K562 (cell line): ENCODE results near the gene CALHM1. TPM values are rescaled to one million over a fixed set of nuclear protein-coding genes. Genes with fewer than 3 reads are reported as not detected.

Experiments used
- ATAC-seq: fragments of 200-7000 bp; cut with Tn5 transposase; 3 replicates; pipeline ENCODE4 v1.9.1; 2020; ENCODE audit warnings: moderate library complexity
- BruUV-seq: library from RNA; stranded (reverse); fragments of 400-500 nt; replicated peaks from 2 replicates; lab custom pipeline; 2021; lab: Mats Ljungman, UMichigan
- CTCF ChIA-PET: fragments of 300-600 bp; formaldehyde crosslinking; extraction: SDS; loops from one replicate; lab custom pipeline; 2021; ENCODE audit warnings: low intra/inter-chr PET ratio; lab: Yijun Ruan, JAX
- POLR2A ChIA-PET: fragments of 300-600, 350-650 bp; sonication (Branson Sonifier 250); formaldehyde crosslinking; extraction: SDS; loops from one replicate; lab custom pipeline; 2021; ENCODE audit warnings: antibody characterized with exemption, inconsistent platforms; lab: Yijun Ruan, JAX
- DNase-seq, 4 experiments: peaks; one replicate each; pipeline versions ENCODE4 v3.0.0 to v3.0.0-alpha.2; 2011 to 2018; ENCODE audit warnings: low spot score in 3 of 4, mixed read lengths in 3 of 4; ENCODE audit errors: extremely low read depth in 1 of 4
- FAIRE-seq: peaks from 2 replicates; lab custom pipeline; 2011; peaks lifted over from hg19 to GRCh38; lab: Jason Lieb, UNC
- H2AFZ ChIP-seq: 2 replicates; pipeline ENCODE4 v1.6.0; 2011; ENCODE audit warnings: low read depth, low read length, control low read depth, inconsistent platforms
- H3K27ac ChIP-seq: fragments of 200-600 bp; 3 replicates; pipeline ENCODE4 v1.8.0; 2011; ENCODE audit warnings: low read depth, mild to moderate bottlenecking, control low read depth, inconsistent platforms, low read length, moderate library complexity, mixed read lengths; ENCODE audit errors: extremely low read depth
- H3K27me3 ChIP-seq, 2 experiments: fragments of 300-600 bp in 1 of 2; 2 replicates in 1 of 2; 3 replicates in 1 of 2; pipeline versions ENCODE4 v1.6.0 to v1.8.0; 2011; ENCODE audit warnings: inconsistent platforms in 2 of 2, low read length in 2 of 2, mild to moderate bottlenecking in 1 of 2, mixed read lengths in 1 of 2, moderate library complexity in 1 of 2; ENCODE audit not compliant: control insufficient read depth in 2 of 2, insufficient read depth in 2 of 2
- H3K36me3 ChIP-seq: fragments of 300-600 bp; 3 replicates; pipeline ENCODE4 v1.8.0; 2011; ENCODE audit warnings: mild to moderate bottlenecking, low read length, inconsistent platforms; ENCODE audit not compliant: control insufficient read depth, insufficient read depth
- H3K4me1 ChIP-seq, 2 experiments: fragments of 200-600 bp in 1 of 2; replicated peaks in 1 of 2; 2 replicates in 1 of 2; 3 replicates in 1 of 2; pipeline versions ENCODE4 v1.5.1 to v1.8.0; 2011; ENCODE audit warnings: inconsistent platforms in 2 of 2, low read length in 2 of 2, mild to moderate bottlenecking in 1 of 2, mixed read lengths in 1 of 2, moderate library complexity in 1 of 2; ENCODE audit not compliant: control insufficient read depth in 2 of 2, insufficient read depth in 2 of 2
- H3K4me2 ChIP-seq: 2 replicates; pipeline ENCODE4 v1.6.1; 2011; ENCODE audit warnings: low read length, control low read depth, inconsistent platforms, mixed read lengths; ENCODE audit not compliant: insufficient read depth
- H3K4me3 ChIP-seq: fragments of 200-600 bp; sonication (generic), shearing (Covaris generic); 2 replicates; pipeline ENCODE4 v1.5.1; 2016; ENCODE audit warnings: control low read depth, inconsistent platforms
- H3K79me2 ChIP-seq: fragments of 200-600 bp; 3 replicates; pipeline ENCODE4 v1.8.0; 2011; ENCODE audit warnings: low read length, inconsistent platforms; ENCODE audit not compliant: control insufficient read depth, insufficient read depth
- H3K9ac ChIP-seq, 2 experiments: 2 replicates each; pipeline versions ENCODE4 v1.6.0 to v1.6.1; 2011; ENCODE audit warnings: low read depth in 2 of 2, low read length in 2 of 2, control low read depth in 1 of 2, inconsistent platforms in 1 of 2, mild to moderate bottlenecking in 1 of 2, mixed read lengths in 1 of 2; ENCODE audit not compliant: insufficient read depth in 1 of 2
- H3K9me1 ChIP-seq: one replicate; pipeline ENCODE4 v1.6.0; 2011; ENCODE audit warnings: inconsistent platforms, mild to moderate bottlenecking, low read length, moderate library complexity; ENCODE audit not compliant: control insufficient read depth, insufficient read depth
- H3K9me3 ChIP-seq: replicated peaks from 2 replicates; pipeline ENCODE4 v1.5.1; 2011; ENCODE audit warnings: low read depth, low read length, inconsistent platforms; ENCODE audit not compliant: control insufficient read depth, insufficient read depth
- H4K20me1 ChIP-seq: replicated peaks from 2 replicates; pipeline ENCODE4 v1.6.1; 2011; ENCODE audit warnings: low read length, inconsistent platforms, mixed read lengths; ENCODE audit not compliant: control insufficient read depth, insufficient read depth
- ILF3 ChIP-seq: fragments of 450-650 bp; IDR thresholded peaks from 2 replicates; pipeline ENCODE4 v1.6.1; 2018; ENCODE audit warnings: antibody characterized with exemption, mild to moderate bottlenecking, moderate library complexity, borderline replicate concordance
- MTF1 ChIP-seq: fragments of 250-450 bp; sonication (Bioruptor Pico); IDR thresholded peaks from 2 replicates; pipeline ENCODE4 v1.9.0; 2021; ENCODE audit warnings: moderate library complexity, mild to moderate bottlenecking, inconsistent platforms, borderline replicate concordance
- NFIX ChIP-seq: fragments of 250-450 bp; sonication (Bioruptor Pico); IDR thresholded peaks from 2 replicates; pipeline ENCODE4 v1.4.0; 2020; ENCODE audit warnings: low read depth, mild to moderate bottlenecking, moderate library complexity
- PCBP1 ChIP-seq: fragments of 200-400 bp; formaldehyde crosslinking; IDR thresholded peaks from 2 replicates; pipeline ENCODE4 v1.6.1; 2018; ENCODE audit warnings: mild to moderate bottlenecking, low read depth, low read length; ENCODE audit not compliant: poor library complexity, severe bottlenecking
- SUPT5H ChIP-seq: fragments of 450-650 bp; IDR thresholded peaks from 2 replicates; pipeline ENCODE4 v1.6.1; 2016
- ZNF707 ChIP-seq: fragments of 250-450 bp; sonication (Bioruptor Pico); conservative IDR thresholded peaks from 2 replicates; pipeline ENCODE4 v1.8.0; 2022; ENCODE audit warnings: inconsistent platforms, mild to moderate bottlenecking, moderate library complexity
- ZNF764 ChIP-seq: fragments of 250-450 bp; sonication (Bioruptor Pico); IDR thresholded peaks from 2 replicates; pipeline ENCODE4 v1.4.0; 2020; ENCODE audit warnings: low read depth, mild to moderate bottlenecking, moderate library complexity
- WGBS: fragments of 100-300 bp; shearing (Covaris generic); methylation state at CpG from one replicate; pipeline ENCODE4 v1.1.6; 2016; ENCODE audit warnings: low coverage, mixed read lengths; ENCODE audit not compliant: insufficient coverage; ENCODE audit errors: missing lambda C conversion rate; 5-methylcytosine and 5-hydroxymethylcytosine counted together
- in situ Hi-C: fragments of 300-500 bp; cut with MboI; formaldehyde crosslinking; loops from 4 replicates; pipeline ENCODE4 v1.15.0; 2018; ENCODE audit warnings: inconsistent platforms, mixed read lengths
- intact Hi-C: fragments of 100-400 bp; cut with micrococcal nuclease; formaldehyde crosslinking; loops from 2 replicates; pipeline ENCODE4 v1.14.2; 2022
- polyA plus RNA-seq, 8 experiments: library from polyadenylated mRNA; depleted of rRNA in 4 of 8; stranded (reverse) in 5 of 8; unstranded in 3 of 8; fragments of >200 nt; fragmentation: Nextera tagmentation in 2 of 8; fragmentation: Illumina TruSeq in 1 of 8; extraction: Ambion mirVana in 2 of 8; extraction: Trizol in 1 of 8; gene quantifications; 2 replicates each; pipeline versions ENCODE4 v1.2.1 to v1.2.3, GENCODE V29; 2011 to 2014; ENCODE audit warnings: inconsistent platforms in 1 of 8, missing spikeins in 1 of 8
- total RNA-seq, 7 experiments: library from RNA; depleted of rRNA in 6 of 7; stranded (reverse); fragments of >200 nt in 6 of 7; fragmentation: Illumina TruSeq in 2 of 7; extraction: Trizol in 2 of 7; gene quantifications; 2 replicates each; pipeline versions ENCODE4 v1.2.1 to v1.2.3, GENCODE V29; 2011 to 2021; ENCODE audit warnings: low replicate concordance in 1 of 7
- TF ChIP-seq, protein P1 (sequence below): sonication (generic); formaldehyde crosslinking; IDR thresholded peaks from 2 replicates; pipeline ENCODE4 v1.9.0; 2022; ENCODE audit warnings: mild to moderate bottlenecking, missing genetic modification reagents
- TF ChIP-seq, protein P2 (sequence below): fragments of 450-650 bp; IDR thresholded peaks from 2 replicates; pipeline ENCODE4 v1.6.1; 2017; ENCODE audit warnings: antibody characterized with exemption, mild to moderate bottlenecking
- TF ChIP-seq, protein P3 (sequence below): sonication (generic); formaldehyde crosslinking; IDR thresholded peaks from 2 replicates; pipeline ENCODE4 v1.8.1; 2023; ENCODE audit warnings: mild to moderate bottlenecking, missing genetic modification reagents, moderate library complexity

The CALHM1 gene
- total and polyA plus RNA-seq, 9 of the 15 experiments (the other 6 are each of a cell fraction or from before 2014, with no cell fraction given): 0.03 TPM; not detected in 8

DNA sequence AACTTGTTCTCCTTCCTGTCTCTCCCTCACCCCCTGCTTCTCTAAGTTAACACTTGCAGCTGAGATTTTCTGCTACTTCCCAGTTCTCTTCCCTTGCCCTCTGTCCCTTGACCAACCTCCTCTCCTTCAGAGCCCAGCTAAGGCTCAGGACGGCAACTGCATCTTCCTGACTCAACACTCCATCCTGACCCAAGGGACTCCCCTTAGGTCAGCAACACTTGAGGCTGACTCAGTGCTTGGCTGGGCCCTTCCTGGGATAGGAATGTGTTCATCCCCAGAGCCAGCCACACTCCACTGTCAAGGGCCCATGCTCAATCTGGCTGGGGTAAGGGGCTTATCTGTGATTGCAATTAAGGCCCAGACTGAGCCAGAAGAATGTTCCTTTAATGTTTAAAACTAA lies 10.0 kb downstream of the CALHM1 start:
- POLR2A ChIA-PET: no interaction called here
- H3K4me1 ChIP-seq: peaks cover 2 to 21% of the 10 kb centered on the region in 2 experiments; a peak in 3 of 5 replicates

More for the DNA sequence above, 10.0 kb downstream of the CALHM1 start:
- no peak overlapping the region for H2AFZ ChIP-seq
- DNase-seq: no peak
- H3K9me3 ChIP-seq: no peaks in the 10 kb centered on the region
- no TSS peak for BruUV-seq
- CTCF ChIA-PET: no interaction called here
- in situ Hi-C loops: no loop called here
- H3K36me3 ChIP-seq: peaks cover 41% of the 10 kb centered on the region; the same call in 2 of the 3 replicates
- H3K9me1 ChIP-seq: no peaks in the 10 kb centered on the region
- H3K79me2 ChIP-seq: no peaks in the 10 kb centered on the region
- TF ChIP-seq, protein P1, sequence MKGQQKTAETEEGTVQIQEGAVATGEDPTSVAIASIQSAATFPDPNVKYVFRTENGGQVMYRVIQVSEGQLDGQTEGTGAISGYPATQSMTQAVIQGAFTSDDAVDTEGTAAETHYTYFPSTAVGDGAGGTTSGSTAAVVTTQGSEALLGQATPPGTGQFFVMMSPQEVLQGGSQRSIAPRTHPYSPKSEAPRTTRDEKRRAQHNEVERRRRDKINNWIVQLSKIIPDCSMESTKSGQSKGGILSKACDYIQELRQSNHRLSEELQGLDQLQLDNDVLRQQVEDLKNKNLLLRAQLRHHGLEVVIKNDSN: no peak
- TF ChIP-seq ZNF764 (CRISPR knock-in tag) (no peak), SUPT5H (no peak), NFIX (CRISPR knock-in tag) (no peak), MTF1 (CRISPR knock-in tag) (no peak), ZNF707 (no peak), PCBP1 (no peak), ILF3 (no peak)
- TF ChIP-seq, protein P2, sequence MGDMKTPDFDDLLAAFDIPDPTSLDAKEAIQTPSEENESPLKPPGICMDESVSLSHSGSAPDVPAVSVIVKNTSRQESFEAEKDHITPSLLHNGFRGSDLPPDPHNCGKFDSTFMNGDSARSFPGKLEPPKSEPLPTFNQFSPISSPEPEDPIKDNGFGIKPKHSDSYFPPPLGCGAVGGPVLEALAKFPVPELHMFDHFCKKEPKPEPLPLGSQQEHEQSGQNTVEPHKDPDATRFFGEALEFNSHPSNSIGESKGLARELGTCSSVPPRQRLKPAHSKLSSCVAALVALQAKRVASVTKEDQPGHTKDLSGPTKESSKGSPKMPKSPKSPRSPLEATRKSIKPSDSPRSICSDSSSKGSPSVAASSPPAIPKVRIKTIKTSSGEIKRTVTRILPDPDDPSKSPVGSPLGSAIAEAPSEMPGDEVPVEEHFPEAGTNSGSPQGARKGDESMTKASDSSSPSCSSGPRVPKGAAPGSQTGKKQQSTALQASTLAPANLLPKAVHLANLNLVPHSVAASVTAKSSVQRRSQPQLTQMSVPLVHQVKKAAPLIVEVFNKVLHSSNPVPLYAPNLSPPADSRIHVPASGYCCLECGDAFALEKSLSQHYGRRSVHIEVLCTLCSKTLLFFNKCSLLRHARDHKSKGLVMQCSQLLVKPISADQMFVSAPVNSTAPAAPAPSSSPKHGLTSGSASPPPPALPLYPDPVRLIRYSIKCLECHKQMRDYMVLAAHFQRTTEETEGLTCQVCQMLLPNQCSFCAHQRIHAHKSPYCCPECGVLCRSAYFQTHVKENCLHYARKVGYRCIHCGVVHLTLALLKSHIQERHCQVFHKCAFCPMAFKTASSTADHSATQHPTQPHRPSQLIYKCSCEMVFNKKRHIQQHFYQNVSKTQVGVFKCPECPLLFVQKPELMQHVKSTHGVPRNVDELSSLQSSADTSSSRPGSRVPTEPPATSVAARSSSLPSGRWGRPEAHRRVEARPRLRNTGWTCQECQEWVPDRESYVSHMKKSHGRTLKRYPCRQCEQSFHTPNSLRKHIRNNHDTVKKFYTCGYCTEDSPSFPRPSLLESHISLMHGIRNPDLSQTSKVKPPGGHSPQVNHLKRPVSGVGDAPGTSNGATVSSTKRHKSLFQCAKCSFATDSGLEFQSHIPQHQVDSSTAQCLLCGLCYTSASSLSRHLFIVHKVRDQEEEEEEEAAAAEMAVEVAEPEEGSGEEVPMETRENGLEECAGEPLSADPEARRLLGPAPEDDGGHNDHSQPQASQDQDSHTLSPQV: no peak
- TF ChIP-seq, protein P3, sequence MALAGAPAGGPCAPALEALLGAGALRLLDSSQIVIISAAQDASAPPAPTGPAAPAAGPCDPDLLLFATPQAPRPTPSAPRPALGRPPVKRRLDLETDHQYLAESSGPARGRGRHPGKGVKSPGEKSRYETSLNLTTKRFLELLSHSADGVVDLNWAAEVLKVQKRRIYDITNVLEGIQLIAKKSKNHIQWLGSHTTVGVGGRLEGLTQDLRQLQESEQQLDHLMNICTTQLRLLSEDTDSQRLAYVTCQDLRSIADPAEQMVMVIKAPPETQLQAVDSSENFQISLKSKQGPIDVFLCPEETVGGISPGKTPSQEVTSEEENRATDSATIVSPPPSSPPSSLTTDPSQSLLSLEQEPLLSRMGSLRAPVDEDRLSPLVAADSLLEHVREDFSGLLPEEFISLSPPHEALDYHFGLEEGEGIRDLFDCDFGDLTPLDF (CRISPR knock-in tag): no peak
- TF ChIP-seq, all 486 proteins: peak for 0
- no peaks in the 10 kb centered on the region for H3K27me3 ChIP-seq
- H3K27ac ChIP-seq: no peak overlapping the region
- no peak overlapping the region for H3K9ac ChIP-seq
- H4K20me1 ChIP-seq: 0 out of 2 replicates have a peak, but pooled peaks cover 3% of the 10 kb centered on the region
- no peak overlapping the region for H3K4me3 ChIP-seq
- H3K4me2 ChIP-seq: no peak overlapping the region
- WGBS: 57% methylated on average over 1 of the region's 1 CpG
- no peak for ATAC-seq
- intact Hi-C loops: no loop called here
- FAIRE-seq: no peak
